A673 (cell line): Measurements from ENCODE around the gene LRRC9.

Experiments used
- CTCF ChIP-seq: fragments of 300-800, 200-600 bp; sonication (generic); conservative IDR thresholded peaks from 2 replicates; pipeline ENCODE4 v1.5.1; 2017; ENCODE audit warnings: low read depth, mild to moderate bottlenecking, antibody characterized with exemption, low read length, moderate library complexity, mixed read lengths
- EZH2 ChIP-seq: fragments of 200-600 bp; sonication (generic); IDR thresholded peaks from 2 replicates; pipeline ENCODE4 v1.6.1; 2017; ENCODE audit warnings: borderline replicate concordance, low read depth, mild to moderate bottlenecking, mixed read lengths, antibody characterized with exemption, low read length; ENCODE audit not compliant: poor library complexity, severe bottlenecking

- no peak for TF ChIP-seq CTCF
- TF ChIP-seq EZH2 = no peak
Measured at GRCh38 chr14:59871166-59871495, 48.8 kb upstream of the LRRC9 start.
